Astrocyte of the spinal cord (primary cell): ENCODE results near the gene ANKRD13B.
"Not testable (repeated sequence)": the region's sequence is repeated elsewhere in the genome, so short reads cannot be mapped to it uniquely, and the experiment has no call there.

ENCODE experiments used
- DNase-seq: peaks from one replicate; pipeline ENCODE4 v3.0.0; 2011; ENCODE audit warnings: low read depth, low spot score
- H3K4me3 ChIP-seq: 2 replicates; pipeline ENCODE4 v1.5.1; 2011; ENCODE audit warnings: low read depth, mild to moderate bottlenecking, low read length, moderate library complexity
- in situ Hi-C: cut with HindIII; loops from 2 replicates; pipeline ENCODE4 v1.10.0; 2017; ENCODE audit warnings: low sequenced_read_pairs
- TF ChIP-seq, protein P1 (sequence below): IDR thresholded peaks from 2 replicates; pipeline ENCODE4 v1.5.1; 2012; ENCODE audit warnings: low read depth, mild to moderate bottlenecking, low read length, inconsistent platforms

The ANKRD13B gene

DNA sequence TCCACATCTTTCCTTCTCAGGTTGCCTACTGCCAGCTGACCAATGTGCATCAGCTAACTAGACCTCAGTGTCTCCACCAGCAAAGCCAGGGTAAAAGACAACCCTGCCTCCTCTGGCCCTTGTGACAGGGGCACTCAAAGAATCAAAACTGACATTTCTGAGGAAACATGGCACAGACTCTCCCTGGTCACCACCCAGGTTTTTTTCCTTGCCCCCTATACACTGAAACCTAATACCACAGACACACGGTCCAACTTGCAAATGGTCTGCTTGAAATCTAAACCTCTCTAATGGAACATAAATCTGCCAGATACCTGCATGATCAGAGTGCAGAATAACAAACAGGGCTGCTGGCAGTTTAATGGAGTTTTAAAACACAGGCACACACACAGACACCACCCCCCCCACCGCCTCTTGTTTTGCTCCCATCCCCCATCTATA, 49.3 kb downstream of the ANKRD13B start:
- TF ChIP-seq, protein P1, sequence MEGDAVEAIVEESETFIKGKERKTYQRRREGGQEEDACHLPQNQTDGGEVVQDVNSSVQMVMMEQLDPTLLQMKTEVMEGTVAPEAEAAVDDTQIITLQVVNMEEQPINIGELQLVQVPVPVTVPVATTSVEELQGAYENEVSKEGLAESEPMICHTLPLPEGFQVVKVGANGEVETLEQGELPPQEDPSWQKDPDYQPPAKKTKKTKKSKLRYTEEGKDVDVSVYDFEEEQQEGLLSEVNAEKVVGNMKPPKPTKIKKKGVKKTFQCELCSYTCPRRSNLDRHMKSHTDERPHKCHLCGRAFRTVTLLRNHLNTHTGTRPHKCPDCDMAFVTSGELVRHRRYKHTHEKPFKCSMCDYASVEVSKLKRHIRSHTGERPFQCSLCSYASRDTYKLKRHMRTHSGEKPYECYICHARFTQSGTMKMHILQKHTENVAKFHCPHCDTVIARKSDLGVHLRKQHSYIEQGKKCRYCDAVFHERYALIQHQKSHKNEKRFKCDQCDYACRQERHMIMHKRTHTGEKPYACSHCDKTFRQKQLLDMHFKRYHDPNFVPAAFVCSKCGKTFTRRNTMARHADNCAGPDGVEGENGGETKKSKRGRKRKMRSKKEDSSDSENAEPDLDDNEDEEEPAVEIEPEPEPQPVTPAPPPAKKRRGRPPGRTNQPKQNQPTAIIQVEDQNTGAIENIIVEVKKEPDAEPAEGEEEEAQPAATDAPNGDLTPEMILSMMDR = no peak
- no peak for DNase-seq
- in situ Hi-C loops = no loop called here
- H3K4me3 ChIP-seq = no peak overlapping the region

DNA sequence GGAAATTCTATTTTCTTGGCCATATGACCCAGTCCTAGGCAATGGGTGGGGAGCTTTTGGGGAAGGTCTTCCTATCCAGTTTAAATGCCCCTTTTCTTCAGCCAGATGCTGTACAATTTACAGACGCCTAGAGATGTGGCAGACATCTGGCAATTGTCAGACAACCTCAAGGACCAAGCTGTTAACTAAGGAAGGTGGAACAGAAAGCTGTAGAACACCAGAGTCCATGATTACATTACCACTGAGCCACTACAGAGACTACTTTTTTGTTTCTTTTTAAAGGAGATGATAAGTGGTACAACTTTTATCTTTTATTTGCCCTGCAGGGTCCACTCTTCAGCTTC, 50.9 kb downstream of the ANKRD13B start:
- no peak for DNase-seq
- TF ChIP-seq, protein P1 = no peak

DNA sequence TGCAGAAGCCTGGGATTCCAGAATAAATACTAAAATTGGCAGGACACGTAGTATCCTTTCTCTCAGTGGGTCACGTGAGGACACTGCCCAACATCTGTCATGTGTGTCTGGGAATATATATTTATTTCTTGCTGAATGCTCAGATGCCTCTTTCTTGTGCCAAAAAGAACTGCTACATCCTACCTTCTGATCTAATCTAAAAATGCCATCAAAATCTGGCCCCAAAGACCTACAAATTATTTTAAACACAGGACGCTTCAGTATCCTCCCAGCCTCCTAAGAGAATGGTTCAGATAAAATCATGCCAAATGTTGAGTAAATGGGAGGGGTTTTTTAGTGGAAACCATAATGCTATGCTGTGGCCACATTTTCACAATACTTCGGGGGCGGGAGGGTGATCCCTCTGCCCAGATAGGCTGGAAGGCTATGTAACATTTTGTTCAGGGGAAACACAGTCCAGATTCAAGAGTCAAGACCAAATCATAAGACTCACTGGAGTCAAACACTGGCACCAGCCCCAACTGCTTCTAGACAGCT, 52.7 kb downstream of the ANKRD13B start:
- no peak overlapping the region for H3K4me3 ChIP-seq
- TF ChIP-seq, protein P1 = no peak
- peak; percentile 86 for DNase-seq
- in situ Hi-C loops = no loop called here

More for the DNA sequence above, 50.9 kb downstream of the ANKRD13B start:
- in situ Hi-C loops = no loop called here
- no peak overlapping the region for H3K4me3 ChIP-seq

DNA sequence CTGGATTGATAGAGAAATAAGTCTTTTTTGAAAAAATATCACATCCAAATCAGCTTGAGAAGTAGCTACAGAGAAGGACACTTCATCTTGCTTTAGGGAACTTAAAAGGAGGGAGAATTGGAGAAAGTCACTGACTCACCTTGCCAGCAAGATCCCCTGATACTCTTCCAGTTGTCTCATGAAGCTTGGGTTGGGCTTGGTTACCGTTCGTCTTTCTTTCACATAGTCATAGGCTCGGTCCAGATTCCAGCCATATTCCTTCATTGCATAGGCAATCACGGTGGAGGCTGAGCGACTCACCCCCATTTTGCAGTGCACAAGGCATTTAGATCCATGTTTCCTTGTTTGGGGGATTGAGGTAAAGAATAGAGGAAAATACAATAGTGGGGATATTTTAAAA, 55.1 kb downstream of the ANKRD13B start:
- in situ Hi-C loops = no loop called here
- no peak for DNase-seq
- no peak overlapping the region for H3K4me3 ChIP-seq
- TF ChIP-seq, protein P1 = no peak

DNA sequence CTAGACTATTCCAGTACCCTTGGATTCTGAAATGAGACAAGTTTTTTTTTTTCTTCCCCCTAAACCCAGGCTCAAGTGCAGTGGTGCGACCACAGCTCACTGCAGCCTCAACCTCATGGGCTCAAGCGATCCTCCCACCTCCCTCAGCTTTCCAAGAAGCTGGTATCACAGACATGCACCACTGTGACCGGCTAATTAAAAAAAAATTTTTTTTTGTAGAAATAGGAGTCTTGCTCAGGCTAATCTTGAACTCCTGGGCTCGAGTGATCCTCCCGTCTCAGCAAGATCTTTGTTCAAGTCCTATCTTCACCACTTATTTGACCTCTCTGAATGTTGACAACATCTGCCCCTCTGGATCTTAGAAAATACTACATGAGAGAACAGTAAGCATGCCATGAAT, 56.4 kb downstream of the ANKRD13B start:
- no peak overlapping the region for H3K4me3 ChIP-seq
- no peak for DNase-seq
- TF ChIP-seq, protein P1 = no peak
- in situ Hi-C loops = no loop called here

DNA sequence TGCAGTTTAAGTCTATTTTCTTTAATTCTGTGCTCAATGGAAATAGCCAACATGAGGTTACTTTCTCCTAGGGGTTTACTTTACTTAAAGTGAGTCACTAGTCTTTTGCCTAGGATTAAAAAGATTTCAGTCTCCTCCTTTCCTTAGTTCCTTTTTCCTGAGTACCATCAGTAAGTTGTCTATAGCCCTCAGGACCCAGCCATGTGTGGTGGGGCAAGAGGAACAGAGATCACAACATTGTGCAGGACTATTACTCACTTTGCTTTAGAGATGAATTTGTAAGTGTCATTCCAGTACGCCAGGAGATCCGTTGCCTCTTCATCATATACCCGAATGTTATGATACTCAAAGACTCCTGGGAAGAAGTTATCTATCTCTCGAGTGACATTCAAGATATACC, 57.5 kb downstream of the ANKRD13B start:
- no peak for DNase-seq
- no peak overlapping the region for H3K4me3 ChIP-seq
- TF ChIP-seq, protein P1 = no peak
- in situ Hi-C loops = no loop called here

DNA sequence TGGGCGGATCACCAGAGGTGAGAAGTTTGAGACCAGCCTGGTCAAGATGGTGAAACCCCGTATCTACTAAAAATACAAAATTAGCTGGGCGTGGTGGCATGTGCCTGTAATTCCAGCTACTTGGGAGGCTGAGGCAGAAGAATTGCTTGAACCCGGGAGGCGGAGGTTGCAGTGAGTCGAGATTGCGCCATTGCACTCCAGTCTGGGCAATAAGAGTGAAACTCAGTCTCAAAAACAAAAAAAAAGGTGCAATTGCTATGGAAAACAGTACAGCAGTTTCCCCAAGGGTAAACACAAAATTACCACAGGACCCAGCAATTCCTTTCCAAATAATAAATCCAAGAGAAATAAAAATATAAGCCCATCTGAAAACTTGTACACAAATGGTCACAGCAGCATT, 59.0 kb downstream of the ANKRD13B start:
- in situ Hi-C loops, H3K4me3 ChIP-seq, DNase-seq: not testable (repeated sequence)
